HCT116 (cell line): ENCODE results near the gene ZBTB21. TPM values are rescaled to one million over a fixed set of nuclear protein-coding genes. Genes with fewer than 3 reads are reported as not detected.

ENCODE experiments used
- ATAC-seq: fragments of 200-7000 bp; cut with Tn5 transposase; 2 replicates; pipeline ENCODE4 v1.9.1; 2020; ENCODE audit warnings: mild to moderate bottlenecking, moderate library complexity
- BruUV-seq: library from RNA; stranded (reverse); fragments of 400-500 nt; replicated peaks from 2 replicates; lab custom pipeline; 2021; lab: Mats Ljungman, UMichigan
- CTCF ChIA-PET: fragments of 300-600 bp; sonication (Branson Sonifier 250); formaldehyde crosslinking; loops from one replicate; lab custom pipeline; 2021; ENCODE audit warnings: antibody characterized with exemption; lab: Charles Lee
- POLR2A ChIA-PET: fragments of 300-600, 350-600 bp; sonication (Branson Sonifier 250); formaldehyde crosslinking; loops from one replicate; lab custom pipeline; 2021; ENCODE audit warnings: antibody characterized with exemption; lab: Charles Lee
- RAD21 ChIA-PET, 2 experiments: fragments of 300-600 bp; sonication (Branson Sonifier 250); formaldehyde crosslinking; loops; one replicate each; lab custom pipeline; 2023; ENCODE audit warnings: low total read pairs in 2 of 2; ENCODE audit not compliant: uncharacterized antibody in 2 of 2, unreplicated experiment in 2 of 2, low non-redundant PET in 1 of 2; lab: Charles Lee
- DNase-seq: peaks from one replicate; pipeline ENCODE4 v3.0.0-alpha.2; 2010; ENCODE audit warnings: low read depth, low spot score
- H2AFZ ChIP-seq: fragments of 200-600 bp; shearing (Covaris generic), sonication (generic); 2 replicates; pipeline ENCODE4 v1.6.1; 2017; ENCODE audit warnings: low read depth, mixed run types, mixed read lengths, antibody characterized with exemption, low read length; ENCODE audit not compliant: poor library complexity, severe bottlenecking
- H3K27ac ChIP-seq: 2 replicates; pipeline ENCODE4 v1.5.1; 2012; ENCODE audit warnings: low read depth, low read length
- H3K27me3 ChIP-seq: fragments of 200-600 bp; sonication (generic); 2 replicates; pipeline ENCODE4 v1.6.1; 2016; ENCODE audit warnings: mixed run types, low read length, mixed read lengths; ENCODE audit not compliant: insufficient read depth
- H3K36me3 ChIP-seq, 2 experiments: fragments of 200-500 bp in 1 of 2; fragments of 200-600 bp in 1 of 2; sonication (Bioruptor generic) in 1 of 2; sonication (generic) in 1 of 2; 2 replicates each; pipeline versions ENCODE4 v1.5.1 to v1.6.1; 2014 to 2016; ENCODE audit warnings: low read length in 2 of 2, inconsistent platforms in 1 of 2, mixed read lengths in 1 of 2, mixed run types in 1 of 2; ENCODE audit not compliant: insufficient read depth in 2 of 2, control insufficient read depth in 1 of 2
- H3K4me1 ChIP-seq, 2 experiments: fragments of 200-600 bp in 1 of 2; sonication (generic) in 1 of 2; 2 replicates each; pipeline versions ENCODE4 v1.5.1 to v1.6.1; 2012 to 2017; ENCODE audit warnings: low read length in 2 of 2, inconsistent platforms in 1 of 2, mild to moderate bottlenecking in 1 of 2, mixed read lengths in 1 of 2, mixed run types in 1 of 2, moderate library complexity in 1 of 2; ENCODE audit not compliant: insufficient read depth in 2 of 2, control insufficient read depth in 1 of 2
- H3K4me2 ChIP-seq: fragments of 200-600 bp; sonication (generic); 2 replicates; pipeline ENCODE4 v1.6.1; 2017; ENCODE audit warnings: mixed run types, low read length, mixed read lengths
- H3K4me3 ChIP-seq, 2 experiments: fragments of 200-600 bp in 1 of 2; sonication (generic) in 1 of 2; replicated peaks in 1 of 2; 2 replicates each; pipeline ENCODE4 v1.5.1; 2011 to 2016; ENCODE audit warnings: low read length in 2 of 2, control low read depth in 1 of 2, low read depth in 1 of 2, mild to moderate bottlenecking in 1 of 2, mixed read lengths in 1 of 2, mixed run types in 1 of 2
- H3K79me2 ChIP-seq: fragments of 200-600 bp; sonication (generic); 2 replicates; pipeline ENCODE4 v1.6.1; 2017; ENCODE audit warnings: mild to moderate bottlenecking, mixed run types, low read length, moderate library complexity, mixed read lengths; ENCODE audit not compliant: insufficient read depth
- H3K9ac ChIP-seq: fragments of 200-600 bp; sonication (generic); 2 replicates; pipeline ENCODE4 v1.6.1; 2016; ENCODE audit warnings: low read length, mixed read lengths
- H3K9me2 ChIP-seq: fragments of 200-600 bp; sonication (generic), shearing (Covaris generic); 2 replicates; pipeline ENCODE4 v1.6.1; 2017; ENCODE audit warnings: mixed run types, mild to moderate bottlenecking, moderate library complexity; ENCODE audit not compliant: insufficient read depth
- H3K9me3 ChIP-seq, 2 experiments: fragments of 200-500 bp in 1 of 2; fragments of 200-600 bp in 1 of 2; sonication (Bioruptor generic) in 1 of 2; sonication (generic) in 1 of 2; 2 replicates each; pipeline ENCODE4 v1.6.1; 2014 to 2017; ENCODE audit warnings: low read length in 2 of 2, mixed read lengths in 2 of 2, inconsistent platforms in 1 of 2, low read depth in 1 of 2, mild to moderate bottlenecking in 1 of 2, mixed run types in 1 of 2, moderate library complexity in 1 of 2; ENCODE audit not compliant: control insufficient read depth in 1 of 2, insufficient read depth in 1 of 2
- H4K20me1 ChIP-seq: fragments of 200-600 bp; sonication (generic), shearing (Covaris generic); 2 replicates; pipeline ENCODE4 v1.6.1; 2017; ENCODE audit warnings: mixed run types, mild to moderate bottlenecking, moderate library complexity; ENCODE audit not compliant: insufficient read depth
- CEBPB ChIP-seq: IDR thresholded peaks from 2 replicates; pipeline ENCODE4 v1.6.1; 2012; ENCODE audit warnings: low read depth
- EZH2 ChIP-seq: fragments of 200-600 bp; sonication (generic); IDR thresholded peaks from 2 replicates; pipeline ENCODE4 v1.6.1; 2017; ENCODE audit warnings: antibody characterized with exemption, mixed run types
- EZH2phosphoT487 ChIP-seq: fragments of 200-600 bp; IDR thresholded peaks from 2 replicates; pipeline ENCODE4 v1.6.1; 2018; ENCODE audit warnings: antibody characterized with exemption, borderline replicate concordance
- FOSL1 ChIP-seq: IDR thresholded peaks from 2 replicates; pipeline ENCODE4 v1.6.1; 2012; ENCODE audit warnings: low read depth
- JUND ChIP-seq: IDR thresholded peaks from 2 replicates; pipeline ENCODE4 v1.6.1; 2012
- POLR2A ChIP-seq: IDR thresholded peaks from 2 replicates; pipeline ENCODE4 v1.7.0; 2011; ENCODE audit warnings: borderline replicate concordance; ENCODE audit not compliant: insufficient read depth, insufficient read length; ENCODE audit errors: extremely low read depth
- POLR2AphosphoS5 ChIP-seq: IDR thresholded peaks from 2 replicates; pipeline ENCODE4 v1.6.1; 2011; ENCODE audit warnings: mild to moderate bottlenecking, low read depth, low read length, moderate library complexity
- SIN3A ChIP-seq: IDR thresholded peaks from 2 replicates; pipeline ENCODE4 v1.6.1; 2012; ENCODE audit warnings: low read depth
- SP1 ChIP-seq: IDR thresholded peaks from 2 replicates; pipeline ENCODE4 v1.6.1; 2012; ENCODE audit warnings: low read depth
- SRF ChIP-seq: IDR thresholded peaks from 2 replicates; pipeline ENCODE4 v1.6.1; 2012; ENCODE audit warnings: low read depth
- TCF7L2 ChIP-seq: IDR thresholded peaks from 2 replicates; pipeline ENCODE4 v1.7.0; 2011; ENCODE audit warnings: borderline replicate concordance, inconsistent platforms; ENCODE audit not compliant: insufficient read depth, insufficient read length; ENCODE audit errors: extremely low read depth
- YY1 ChIP-seq: IDR thresholded peaks from 2 replicates; pipeline ENCODE4 v1.6.1; 2011; ENCODE audit warnings: low read length, low read depth, moderate library complexity, mild to moderate bottlenecking; ENCODE audit not compliant: insufficient replicate concordance; ENCODE audit errors: extremely low read depth
- ZNF274 ChIP-seq: fragments of 200-500 bp; sonication (Bioruptor generic); IDR thresholded peaks from 2 replicates; pipeline ENCODE4 v1.6.1; 2014; ENCODE audit warnings: mild to moderate bottlenecking, low read depth, low read length, inconsistent platforms
- intact Hi-C: fragments of 100-400 bp; cut with micrococcal nuclease; formaldehyde crosslinking; loops from 2 replicates; pipeline ENCODE4 v1.10.0; 2022
- total RNA-seq: library from RNA; stranded (reverse); gene quantifications from one replicate; pipeline ENCODE4 v1.2.1, GENCODE V29; 2021; ENCODE audit not compliant: unreplicated experiment
- TF ChIP-seq, protein P1 (sequence below): IDR thresholded peaks from 2 replicates; pipeline ENCODE4 v1.6.1; 2011; ENCODE audit warnings: mild to moderate bottlenecking, low read length, moderate library complexity; ENCODE audit not compliant: insufficient replicate concordance; ENCODE audit errors: extremely low read depth
- TF ChIP-seq, protein P2 (sequence below): IDR thresholded peaks from 2 replicates; pipeline ENCODE4 v1.6.1; 2012; ENCODE audit warnings: low read depth
- TF ChIP-seq, protein P3 (sequence below), 3 experiments: fragments of 200-600 bp in 1 of 3; sonication (generic) in 1 of 3; IDR thresholded peaks in 2 of 3; conservative IDR thresholded peaks in 1 of 3; 2 replicates each; pipeline ENCODE4 v1.5.1; 2012 to 2017; ENCODE audit warnings: low read depth in 2 of 3, low read length in 2 of 3, antibody characterized with exemption in 1 of 3, borderline replicate concordance in 1 of 3, control low read depth in 1 of 3, mild to moderate bottlenecking in 1 of 3, mixed read lengths in 1 of 3, mixed run types in 1 of 3, moderate library complexity in 1 of 3; ENCODE audit not compliant: insufficient read depth in 1 of 3

Gene ZBTB21
- total RNA-seq, 1 experiment from 2014 or later: 28.7 TPM

DNA sequence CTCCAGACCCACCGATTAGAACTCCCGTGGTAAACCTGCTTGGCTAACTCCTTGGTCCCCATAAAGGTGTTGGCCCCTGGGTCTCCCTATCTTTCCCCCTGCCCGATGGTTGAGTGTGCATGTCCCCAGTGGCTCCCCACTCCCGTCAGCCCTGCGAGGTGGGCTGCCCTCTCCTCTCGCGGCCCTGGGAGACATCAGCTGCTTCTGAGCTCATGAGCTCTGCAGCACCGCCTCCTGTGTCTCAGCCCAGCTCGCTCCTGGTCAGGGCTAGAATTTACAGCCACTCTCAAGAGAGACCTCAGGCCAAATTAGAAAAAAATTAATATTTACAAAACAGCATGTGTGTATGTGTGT, 15.9 kb upstream of the ZBTB21 start:
- no peak for ATAC-seq
- H4K20me1 ChIP-seq: no peaks in the 10 kb centered on the region
- H3K4me1 ChIP-seq: peaks cover 0 to 5% of the 10 kb centered on the region in 2 experiments; a peak in 1 of 4 replicates
- H2AFZ ChIP-seq: no peak overlapping the region
- TF ChIP-seq CEBPB: no peak
- no peak for TF ChIP-seq POLR2AphosphoS5
- TF ChIP-seq, protein P1, sequence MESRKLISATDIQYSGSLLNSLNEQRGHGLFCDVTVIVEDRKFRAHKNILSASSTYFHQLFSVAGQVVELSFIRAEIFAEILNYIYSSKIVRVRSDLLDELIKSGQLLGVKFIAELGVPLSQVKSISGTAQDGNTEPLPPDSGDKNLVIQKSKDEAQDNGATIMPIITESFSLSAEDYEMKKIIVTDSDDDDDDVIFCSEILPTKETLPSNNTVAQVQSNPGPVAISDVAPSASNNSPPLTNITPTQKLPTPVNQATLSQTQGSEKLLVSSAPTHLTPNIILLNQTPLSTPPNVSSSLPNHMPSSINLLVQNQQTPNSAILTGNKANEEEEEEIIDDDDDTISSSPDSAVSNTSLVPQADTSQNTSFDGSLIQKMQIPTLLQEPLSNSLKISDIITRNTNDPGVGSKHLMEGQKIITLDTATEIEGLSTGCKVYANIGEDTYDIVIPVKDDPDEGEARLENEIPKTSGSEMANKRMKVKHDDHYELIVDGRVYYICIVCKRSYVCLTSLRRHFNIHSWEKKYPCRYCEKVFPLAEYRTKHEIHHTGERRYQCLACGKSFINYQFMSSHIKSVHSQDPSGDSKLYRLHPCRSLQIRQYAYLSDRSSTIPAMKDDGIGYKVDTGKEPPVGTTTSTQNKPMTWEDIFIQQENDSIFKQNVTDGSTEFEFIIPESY: no peak
- TF ChIP-seq, protein P2, sequence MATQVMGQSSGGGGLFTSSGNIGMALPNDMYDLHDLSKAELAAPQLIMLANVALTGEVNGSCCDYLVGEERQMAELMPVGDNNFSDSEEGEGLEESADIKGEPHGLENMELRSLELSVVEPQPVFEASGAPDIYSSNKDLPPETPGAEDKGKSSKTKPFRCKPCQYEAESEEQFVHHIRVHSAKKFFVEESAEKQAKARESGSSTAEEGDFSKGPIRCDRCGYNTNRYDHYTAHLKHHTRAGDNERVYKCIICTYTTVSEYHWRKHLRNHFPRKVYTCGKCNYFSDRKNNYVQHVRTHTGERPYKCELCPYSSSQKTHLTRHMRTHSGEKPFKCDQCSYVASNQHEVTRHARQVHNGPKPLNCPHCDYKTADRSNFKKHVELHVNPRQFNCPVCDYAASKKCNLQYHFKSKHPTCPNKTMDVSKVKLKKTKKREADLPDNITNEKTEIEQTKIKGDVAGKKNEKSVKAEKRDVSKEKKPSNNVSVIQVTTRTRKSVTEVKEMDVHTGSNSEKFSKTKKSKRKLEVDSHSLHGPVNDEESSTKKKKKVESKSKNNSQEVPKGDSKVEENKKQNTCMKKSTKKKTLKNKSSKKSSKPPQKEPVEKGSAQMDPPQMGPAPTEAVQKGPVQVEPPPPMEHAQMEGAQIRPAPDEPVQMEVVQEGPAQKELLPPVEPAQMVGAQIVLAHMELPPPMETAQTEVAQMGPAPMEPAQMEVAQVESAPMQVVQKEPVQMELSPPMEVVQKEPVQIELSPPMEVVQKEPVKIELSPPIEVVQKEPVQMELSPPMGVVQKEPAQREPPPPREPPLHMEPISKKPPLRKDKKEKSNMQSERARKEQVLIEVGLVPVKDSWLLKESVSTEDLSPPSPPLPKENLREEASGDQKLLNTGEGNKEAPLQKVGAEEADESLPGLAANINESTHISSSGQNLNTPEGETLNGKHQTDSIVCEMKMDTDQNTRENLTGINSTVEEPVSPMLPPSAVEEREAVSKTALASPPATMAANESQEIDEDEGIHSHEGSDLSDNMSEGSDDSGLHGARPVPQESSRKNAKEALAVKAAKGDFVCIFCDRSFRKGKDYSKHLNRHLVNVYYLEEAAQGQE: no peak
- TF ChIP-seq, protein P3, sequence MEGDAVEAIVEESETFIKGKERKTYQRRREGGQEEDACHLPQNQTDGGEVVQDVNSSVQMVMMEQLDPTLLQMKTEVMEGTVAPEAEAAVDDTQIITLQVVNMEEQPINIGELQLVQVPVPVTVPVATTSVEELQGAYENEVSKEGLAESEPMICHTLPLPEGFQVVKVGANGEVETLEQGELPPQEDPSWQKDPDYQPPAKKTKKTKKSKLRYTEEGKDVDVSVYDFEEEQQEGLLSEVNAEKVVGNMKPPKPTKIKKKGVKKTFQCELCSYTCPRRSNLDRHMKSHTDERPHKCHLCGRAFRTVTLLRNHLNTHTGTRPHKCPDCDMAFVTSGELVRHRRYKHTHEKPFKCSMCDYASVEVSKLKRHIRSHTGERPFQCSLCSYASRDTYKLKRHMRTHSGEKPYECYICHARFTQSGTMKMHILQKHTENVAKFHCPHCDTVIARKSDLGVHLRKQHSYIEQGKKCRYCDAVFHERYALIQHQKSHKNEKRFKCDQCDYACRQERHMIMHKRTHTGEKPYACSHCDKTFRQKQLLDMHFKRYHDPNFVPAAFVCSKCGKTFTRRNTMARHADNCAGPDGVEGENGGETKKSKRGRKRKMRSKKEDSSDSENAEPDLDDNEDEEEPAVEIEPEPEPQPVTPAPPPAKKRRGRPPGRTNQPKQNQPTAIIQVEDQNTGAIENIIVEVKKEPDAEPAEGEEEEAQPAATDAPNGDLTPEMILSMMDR (IDR thresholded peaks at IDR 0.05 in 2 of 3, conservative IDR thresholded peaks at IDR 0.05 in 1 of 3; ENCODE audit: borderline replicate concordance in 1 of 3, insufficient read depth in 1 of 3, low read depth in 2 of 3, low read length in 2 of 3): no peak
- no peak for TF ChIP-seq EZH2
- no peak for TF ChIP-seq SIN3A
- TF ChIP-seq EZH2phosphoT487: no peak
- no peak for TF ChIP-seq FOSL1
- no peak for TF ChIP-seq JUND
- no peak for TF ChIP-seq TCF7L2
- TF ChIP-seq SP1: no peak
- TF ChIP-seq ZNF274: no peak
- no peak for TF ChIP-seq YY1
- TF ChIP-seq POLR2A: no peak
- no peak for TF ChIP-seq SRF
- TF ChIP-seq, all 23 proteins: peak for 0
- RAD21 ChIA-PET: no interaction called here
- Histone ChIP-seq H3K27me3 (0 out of 2 replicates have a peak, but pooled peaks cover 4% of the 10 kb centered on the region), H3K36me3 (no peaks in the 10 kb centered on the region), H3K9me3 (no peaks in the 10 kb centered on the region; a peak in 1 of 4 replicates), H3K9me2 (no peaks in the 10 kb centered on the region), H3K9ac (no peak overlapping the region), H3K4me2 (no peak overlapping the region), H3K79me2 (no peaks in the 10 kb centered on the region), H3K4me3 (no peak overlapping the region), H3K27ac (no peak overlapping the region)
- POLR2A ChIA-PET: interaction anchor here (1.2 kb wide), 1 partner anchor 14 kb away, joined by 3 read pairs; no protein-coding TSS in a partner anchor
- CTCF ChIA-PET: no interaction called here
- DNase-seq: no peak
- no TSS peak for BruUV-seq
- intact Hi-C loops: no loop called here
